Tongue (tissue), 2 donors: Measurements from ENCODE around the gene ERICH3. TPM values are rescaled to one million over a fixed set of nuclear protein-coding genes. Genes with fewer than 3 reads are reported as not detected.

Source experiments
- DNase-seq: peaks from one replicate; pipeline ENCODE4 v3.0.0-alpha.2; 2015
- total RNA-seq: library from RNA; depleted of rRNA; stranded (reverse); fragments of >200 nt; gene quantifications from one replicate; pipeline ENCODE4 v1.2.3, GENCODE V29; 2014

Gene ERICH3
- total RNA-seq, 1 donor from 2014 or later: not detected

DNA sequence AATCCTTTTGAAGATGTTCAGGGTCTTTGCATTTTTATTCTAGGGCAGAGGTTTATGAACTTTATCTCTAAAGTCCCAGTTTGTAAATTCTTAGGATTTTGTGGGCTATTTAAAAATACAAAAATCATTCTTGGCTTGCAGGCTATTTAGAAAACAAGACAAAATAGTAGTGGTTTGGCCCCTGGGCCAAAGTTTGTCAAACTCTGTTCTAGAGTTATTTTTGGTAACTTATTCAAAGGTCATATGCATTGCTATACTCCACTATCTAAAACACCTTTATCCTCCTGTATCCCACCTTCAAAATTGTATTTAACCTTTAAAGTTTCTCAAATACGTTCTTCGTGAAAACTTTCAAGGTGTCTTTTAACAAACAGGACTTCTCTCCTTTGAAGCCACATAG lies 85.7 kb downstream of the ERICH3 start:
- no peak for DNase-seq

DNA sequence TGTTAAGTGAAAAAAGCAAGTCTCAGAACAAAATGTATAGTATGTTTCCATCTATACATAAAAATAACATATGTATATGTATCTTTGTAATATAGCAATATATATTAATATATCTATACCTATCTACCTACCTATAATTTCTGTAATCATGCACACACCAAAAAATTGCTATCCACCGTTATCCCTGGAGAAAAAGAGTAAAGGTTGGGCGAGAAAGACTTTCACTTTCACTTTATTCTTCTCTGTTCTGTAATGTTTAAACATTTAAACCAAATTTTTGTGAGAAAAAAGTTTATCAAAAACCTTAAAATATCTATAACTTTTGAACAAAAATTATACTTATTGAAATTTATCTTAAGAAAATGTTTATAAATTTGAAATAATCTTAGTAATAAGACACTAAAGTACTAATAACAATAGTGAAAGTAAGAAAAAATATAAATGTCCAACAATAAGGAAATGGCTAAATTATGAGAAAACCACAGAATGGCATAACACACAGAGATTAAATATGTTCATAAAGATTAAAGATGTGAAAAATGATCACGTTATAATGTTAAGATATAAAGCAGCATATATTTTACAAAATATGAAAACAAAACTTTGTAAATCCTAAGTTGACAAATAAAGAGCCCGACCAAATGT lies 87.2 kb downstream of the ERICH3 start:
- no peak for DNase-seq

DNA sequence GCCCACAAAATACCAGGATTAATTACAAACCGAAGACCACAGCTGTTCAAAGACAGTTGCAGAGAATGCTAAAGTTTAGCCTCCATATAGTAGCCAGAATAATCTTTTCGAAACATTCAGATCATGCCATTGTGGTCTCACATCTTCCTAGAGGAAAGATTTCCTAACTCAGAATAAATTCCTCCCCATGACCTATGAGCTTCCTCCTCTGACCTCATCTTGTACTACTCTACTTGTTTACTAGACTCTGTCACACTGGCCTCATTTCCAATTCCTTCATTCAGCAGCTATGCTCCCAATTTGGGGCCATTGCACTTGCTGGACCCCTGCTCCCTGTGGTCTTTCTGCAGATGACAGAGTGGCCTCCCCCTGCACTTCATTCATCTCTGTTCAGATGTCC lies 89.4 kb downstream of the ERICH3 start:
- DNase-seq: no peak

DNA sequence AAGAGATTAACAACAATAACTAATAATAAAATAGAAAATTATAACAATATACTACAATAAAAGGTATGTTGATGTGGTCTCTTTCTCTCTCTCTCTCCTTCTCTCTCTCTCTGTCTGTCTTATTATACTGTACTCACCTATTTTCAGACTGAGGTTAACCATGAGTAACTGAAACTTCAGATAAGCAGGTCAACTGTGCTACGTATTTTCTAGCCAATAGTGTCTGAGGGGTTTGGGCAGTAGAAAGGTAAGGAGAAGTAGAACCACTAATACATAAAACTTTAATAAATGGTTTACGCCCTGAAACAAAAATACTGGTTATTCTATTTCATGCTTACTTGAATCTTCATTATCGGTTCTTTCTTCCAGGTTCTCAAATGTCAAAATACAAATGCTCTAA lies 90.2 kb downstream of the ERICH3 start:
- no peak for DNase-seq

DNA sequence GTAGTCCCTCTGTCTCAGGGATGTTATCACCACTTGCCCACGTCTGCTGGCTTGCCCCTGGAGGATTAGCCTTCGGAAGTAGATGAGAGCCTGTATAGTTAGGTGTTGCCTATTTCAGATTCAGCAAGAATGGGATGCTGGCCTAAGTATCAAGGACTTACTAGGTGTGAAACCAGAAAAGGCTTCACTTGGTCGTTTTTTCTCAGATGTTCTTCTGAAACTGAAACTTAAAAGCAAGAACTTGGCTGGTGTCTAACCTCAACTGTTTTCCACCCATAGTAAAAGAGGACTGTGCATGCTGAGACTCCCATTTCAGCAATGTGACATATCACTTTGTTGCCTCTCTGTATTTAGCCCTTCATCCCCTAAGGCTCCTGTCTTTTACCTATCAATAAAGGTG lies 94.2 kb downstream of the ERICH3 start:
- DNase-seq: no peak

DNA sequence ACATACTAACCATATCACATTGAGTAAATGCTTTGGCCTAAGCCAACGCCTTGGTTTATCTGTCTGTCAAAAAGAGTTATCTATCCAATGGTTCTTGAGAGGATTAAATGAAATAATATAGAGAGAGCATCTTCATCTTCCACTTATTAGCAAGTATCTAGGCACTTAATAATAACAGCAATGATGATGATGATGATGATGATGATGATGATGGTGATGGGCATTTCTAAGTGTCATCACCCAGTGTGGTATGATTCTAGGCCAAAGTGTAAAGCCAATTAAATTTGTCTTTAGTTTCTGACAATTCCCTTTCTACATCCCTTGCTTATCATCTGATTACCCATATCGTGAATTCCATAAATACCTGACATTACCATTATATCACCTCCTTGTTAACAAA lies 95.5 kb downstream of the ERICH3 start:
- no peak for DNase-seq

DNA sequence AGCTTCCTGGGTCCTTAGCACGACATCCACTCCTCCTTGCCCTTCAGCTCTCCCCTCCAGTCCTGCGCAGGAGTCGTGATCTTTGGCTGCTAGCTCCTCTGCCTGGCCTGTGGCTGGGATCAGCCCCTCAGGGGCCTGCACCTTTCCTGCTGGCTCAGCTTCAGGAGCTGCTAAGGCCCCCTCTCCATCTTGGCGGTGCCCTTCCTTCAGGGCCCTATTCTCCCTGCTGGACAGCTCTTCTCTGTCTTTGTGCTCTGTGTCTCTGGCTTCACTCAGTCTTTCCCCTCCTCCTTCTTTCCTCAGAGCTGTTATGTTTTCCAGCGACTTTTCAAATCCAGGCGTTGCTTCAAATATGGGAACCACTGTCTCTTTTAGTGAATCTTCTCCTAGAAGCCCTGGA lies 101.7 kb downstream of the ERICH3 start:
- DNase-seq: peak; percentile 2

DNA sequence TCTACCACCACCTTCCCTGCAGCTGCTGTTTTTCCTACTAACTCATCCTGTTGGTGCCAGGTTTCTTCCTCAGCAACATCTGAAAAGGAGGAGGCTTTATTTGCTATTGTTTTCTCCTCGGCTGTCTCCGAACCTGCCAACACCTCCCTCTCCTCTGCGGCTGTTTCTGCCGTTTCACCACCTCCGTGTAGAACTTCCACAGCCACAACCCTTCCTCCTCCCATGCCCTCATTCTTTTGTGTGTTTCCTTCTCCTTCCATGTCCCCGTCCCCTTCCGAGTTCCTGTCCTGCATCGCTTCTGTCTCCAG lies 102.1 kb downstream of the ERICH3 start:
- no peak for DNase-seq

DNA sequence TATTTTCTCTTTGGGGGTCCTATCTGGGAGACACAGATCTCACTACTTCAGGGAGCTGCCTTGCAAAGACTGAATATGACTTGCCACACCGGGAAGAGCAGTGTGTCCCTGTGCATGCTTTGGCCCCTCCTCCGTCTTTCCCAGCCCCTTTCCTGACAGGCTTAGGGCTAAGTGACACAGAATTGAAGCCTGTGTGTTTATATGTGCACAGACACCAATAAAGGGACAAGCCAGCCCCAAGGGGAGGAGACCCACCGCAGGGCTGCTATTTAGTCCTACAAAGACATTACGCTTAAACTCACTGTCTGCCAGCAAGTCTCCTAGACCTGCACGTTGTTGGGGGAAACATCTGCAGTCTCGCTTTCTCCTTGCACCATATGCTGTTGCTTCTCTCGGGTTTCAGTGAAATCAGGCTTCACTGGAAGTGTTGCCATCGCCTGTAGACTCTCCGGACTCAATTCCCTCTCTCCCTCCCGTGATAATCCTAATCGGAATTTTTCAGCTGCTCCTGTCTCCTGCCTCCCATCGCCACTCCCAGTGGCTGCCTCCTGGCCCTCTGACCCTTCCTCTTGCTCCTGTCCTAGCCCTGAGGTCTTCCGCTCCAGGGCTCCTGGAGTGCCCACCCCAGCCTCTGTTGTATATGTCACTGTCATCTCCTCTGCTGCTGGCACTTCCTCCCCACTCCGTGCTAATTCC lies 102.6 kb downstream of the ERICH3 start:
- DNase-seq: peak; percentile 2

DNA sequence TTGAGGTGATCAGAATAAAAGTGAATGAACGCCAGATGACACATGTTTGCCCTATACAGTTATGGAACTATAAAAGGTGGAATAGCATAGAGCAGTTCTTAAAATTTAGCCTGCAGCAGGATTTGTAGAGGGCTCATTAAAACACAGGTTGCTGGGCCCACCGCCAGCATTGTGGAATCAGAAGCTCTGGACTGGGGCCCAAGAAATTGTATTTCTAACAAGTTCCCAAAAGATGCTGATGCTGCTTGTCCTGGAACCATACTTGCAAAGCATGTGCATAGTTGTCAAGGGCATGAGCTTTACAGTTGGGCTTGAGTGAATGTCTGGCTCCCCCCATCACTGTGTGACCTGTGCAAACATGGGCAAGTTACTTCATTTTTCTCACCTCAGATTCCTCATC lies 123.7 kb downstream of the ERICH3 start:
- no peak for DNase-seq

DNA sequence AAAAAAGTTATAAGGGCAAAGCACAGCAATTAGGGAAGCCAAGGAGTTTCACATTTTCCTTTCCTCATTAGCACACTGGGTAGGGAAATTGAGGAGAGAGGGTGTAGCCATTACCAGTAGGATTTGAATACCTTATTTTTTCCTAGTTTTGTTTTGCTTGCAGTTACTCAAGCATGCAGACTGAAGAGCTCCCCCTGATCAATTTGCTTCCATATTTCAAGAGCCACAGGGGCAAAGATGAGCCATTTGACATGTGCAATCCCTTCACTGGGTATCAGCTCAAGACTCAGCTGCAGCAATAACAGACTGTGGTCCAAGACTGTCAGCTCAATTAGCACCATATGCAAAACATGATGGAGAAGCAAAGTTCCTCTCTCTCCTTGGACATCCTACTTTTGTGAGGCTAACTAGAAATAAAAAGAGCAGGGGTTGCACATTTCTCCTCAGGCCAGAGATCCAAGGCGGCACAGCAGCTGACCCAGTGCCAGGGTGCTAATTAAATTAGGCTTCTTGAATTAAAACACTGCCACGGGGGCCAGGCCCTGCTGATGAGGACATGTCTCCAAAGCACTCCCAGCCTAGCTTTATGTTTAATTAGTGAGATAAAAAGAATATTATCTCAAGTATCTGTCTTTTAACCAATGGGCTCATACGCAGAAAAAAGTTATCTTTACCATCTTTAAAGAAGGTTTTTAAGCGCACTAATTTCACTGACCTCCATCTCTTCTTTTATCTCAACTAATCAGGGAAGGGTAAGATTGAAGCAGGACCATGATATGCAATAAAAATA lies 124.4 kb downstream of the ERICH3 start:
- no peak for DNase-seq

DNA sequence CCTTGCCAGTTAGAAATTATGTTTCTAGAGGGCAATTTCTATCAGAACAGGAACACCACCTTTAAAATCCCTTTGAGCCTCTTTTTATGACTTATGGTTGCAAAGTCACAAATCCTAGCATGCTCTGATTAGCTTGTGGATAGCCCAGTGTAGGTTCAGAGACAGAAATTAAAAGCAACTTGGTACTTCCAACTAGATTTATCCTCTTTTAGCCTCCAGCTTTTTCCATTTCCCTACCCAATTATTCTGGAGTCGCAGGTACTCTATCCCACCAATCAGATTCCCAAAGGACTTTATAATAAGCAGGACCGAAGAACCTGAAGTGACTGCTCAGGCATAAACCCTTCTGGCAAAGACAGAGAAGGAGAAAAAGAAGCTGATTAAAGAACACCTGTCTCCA lies 127.8 kb downstream of the ERICH3 start:
- no peak for DNase-seq

DNA sequence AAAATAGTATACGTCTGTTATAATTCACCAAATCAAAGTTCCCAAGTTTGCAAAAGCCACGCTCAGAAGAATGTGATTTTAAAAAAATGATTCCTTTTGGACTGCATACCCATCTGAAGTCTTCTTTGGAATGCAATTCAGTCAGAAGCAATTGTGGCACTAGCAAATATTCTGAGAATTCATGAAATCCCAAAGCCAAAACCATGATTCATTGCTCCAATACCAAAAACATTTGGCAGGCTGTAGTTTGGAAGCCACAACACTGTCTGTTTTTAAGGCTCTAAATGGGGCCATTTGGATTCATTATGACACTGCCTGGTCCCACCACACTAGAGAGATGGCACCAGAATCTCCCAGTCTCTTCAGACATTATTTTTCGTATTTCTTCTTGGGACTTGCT lies 139.4 kb downstream of the ERICH3 start:
- DNase-seq: no peak

DNA sequence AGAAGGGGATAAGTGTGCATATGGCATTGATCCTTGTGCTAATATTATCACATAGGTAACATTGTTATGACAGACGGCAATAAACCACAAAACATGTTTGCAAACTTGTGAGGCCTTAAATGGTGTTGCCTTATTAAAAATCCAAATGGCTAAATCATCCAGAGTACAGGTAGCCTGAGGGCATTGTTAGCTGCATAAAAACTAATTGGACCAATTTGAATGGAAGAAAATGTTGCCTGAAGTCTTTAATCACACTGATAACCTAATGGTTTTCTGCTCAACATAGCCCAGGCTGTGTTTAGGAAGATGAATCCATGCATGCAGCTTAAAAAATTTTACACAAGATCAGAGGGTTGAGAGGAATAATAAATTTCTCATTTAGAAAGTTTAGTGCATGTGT lies 141.8 kb downstream of the ERICH3 start:
- DNase-seq: no peak

DNA sequence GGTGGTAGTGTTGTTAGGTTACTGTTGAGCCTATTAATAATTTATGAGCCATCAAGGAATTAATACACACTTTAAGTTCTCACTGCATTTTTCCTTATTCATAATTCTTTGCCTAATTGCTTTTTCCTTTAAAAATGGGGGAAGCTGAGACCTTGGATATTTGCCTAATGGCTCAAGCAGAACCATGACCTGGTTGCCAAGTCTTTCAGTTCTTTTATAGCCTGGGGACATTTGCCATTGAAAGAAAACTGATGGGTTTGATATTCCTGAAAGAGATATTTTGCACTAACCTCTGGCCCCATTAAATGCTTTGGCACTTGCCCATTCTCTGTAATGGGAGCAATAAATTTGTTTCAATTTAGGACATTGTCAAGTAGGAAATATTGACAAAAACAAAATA lies 142.7 kb downstream of the ERICH3 start:
- DNase-seq: no peak

DNA sequence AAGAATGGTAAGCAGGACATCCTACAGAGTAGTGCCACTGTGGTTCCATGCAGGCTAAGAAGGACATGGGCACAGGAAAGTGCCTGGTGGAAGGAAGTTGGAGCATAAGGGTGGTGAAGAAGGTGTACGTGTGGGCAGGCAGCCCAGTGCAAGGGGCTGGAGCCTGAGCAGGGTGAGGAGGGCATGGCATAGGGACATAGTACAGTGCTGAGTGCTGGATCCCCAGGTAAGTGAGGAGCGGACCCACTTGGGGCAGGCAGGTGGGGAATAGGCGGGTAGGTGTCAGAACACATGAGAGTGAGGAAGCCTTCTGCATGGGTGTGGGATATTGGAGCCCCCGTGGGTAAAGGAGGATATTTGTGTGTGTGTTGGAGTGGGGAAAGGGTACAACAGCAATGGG lies 145.5 kb downstream of the ERICH3 start:
- no peak for DNase-seq

DNA sequence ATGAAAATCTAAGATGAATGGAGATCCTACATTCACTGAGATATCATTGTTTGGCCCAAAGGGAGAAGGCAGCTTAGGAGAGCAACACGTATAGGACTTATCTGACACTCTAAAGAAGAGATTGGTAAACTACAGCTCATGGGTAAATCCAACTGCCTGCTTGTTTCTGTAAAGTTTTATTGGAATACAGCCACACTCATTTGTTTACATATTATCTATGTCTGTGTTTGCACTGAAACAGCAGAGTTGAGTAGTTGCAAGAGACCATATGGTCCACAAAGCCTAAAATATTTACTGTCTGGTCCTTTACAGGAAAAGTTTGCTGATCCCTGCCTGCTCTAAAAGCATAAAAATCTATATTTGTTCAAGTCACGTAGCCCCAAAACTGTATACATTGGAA lies 146.9 kb downstream of the ERICH3 start:
- no peak for DNase-seq

DNA sequence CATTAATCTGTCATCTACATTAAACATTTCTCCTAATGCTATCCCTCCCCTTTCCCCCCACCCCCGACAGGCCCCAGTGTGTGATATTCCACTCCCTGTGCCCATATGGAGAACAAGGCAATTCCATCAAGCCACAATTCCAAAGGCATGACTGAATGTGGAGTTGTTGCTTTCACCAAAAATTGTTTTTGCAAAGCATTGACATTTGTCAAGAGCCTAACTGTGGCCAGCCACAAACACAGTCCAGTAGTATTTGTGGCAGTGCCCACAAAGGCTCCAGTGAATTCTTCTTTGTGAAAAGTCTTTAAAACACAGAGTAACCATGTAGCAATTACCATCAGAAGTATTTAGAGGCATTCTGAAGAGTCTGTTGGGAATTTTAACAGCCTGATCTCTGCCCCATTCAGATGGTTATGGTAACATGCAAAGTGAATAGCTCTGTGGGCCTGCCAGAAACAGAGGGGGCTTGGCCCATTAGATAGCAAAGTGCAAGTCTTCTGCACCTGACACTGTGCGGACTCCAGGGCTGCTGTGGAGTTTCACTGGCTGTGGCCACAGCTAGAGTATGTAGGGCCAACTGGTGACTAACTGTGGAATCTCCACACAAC lies 149.6 kb downstream of the ERICH3 start:
- DNase-seq: no peak

DNA sequence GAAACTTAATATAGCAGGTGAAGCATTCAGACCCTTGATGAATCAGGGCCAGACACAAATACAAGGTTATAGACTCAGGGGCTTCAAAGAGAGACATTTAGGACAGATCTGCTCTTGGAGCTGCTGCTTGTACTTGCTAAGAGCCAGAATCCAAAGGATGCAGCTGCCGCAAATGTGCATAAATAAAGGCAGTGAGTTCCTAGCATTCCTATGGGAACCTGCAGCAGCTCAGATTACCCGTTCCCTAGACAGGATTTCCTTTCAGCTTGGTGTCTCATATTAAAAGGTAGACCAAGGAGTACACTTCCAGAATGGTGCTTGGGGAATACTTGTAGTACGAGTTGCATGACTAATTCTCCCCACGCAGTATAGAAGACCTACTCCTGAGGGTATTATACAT lies 151.4 kb downstream of the ERICH3 start:
- peak; percentile 31 for DNase-seq
